Stimulated activated CD4-positive, alpha-beta T cell treated with anti-CD3 and anti-CD28 coated beads, Interleukin-4, amount 100 ng/mL, for 48 hours (primary cell): ENCODE measurements around the gene LRRC75A.
"Not testable (repeated sequence)": the region's sequence is repeated elsewhere in the genome, so short reads cannot be mapped to it uniquely, and the experiment has no call there.

ENCODE experiments used
- DNase-seq, 2 donors: peaks; one replicate each; pipeline ENCODE4 v3.0.0-alpha.2; 2020; ENCODE audit warnings: low read depth in 2 of 2

Gene LRRC75A

DNA sequence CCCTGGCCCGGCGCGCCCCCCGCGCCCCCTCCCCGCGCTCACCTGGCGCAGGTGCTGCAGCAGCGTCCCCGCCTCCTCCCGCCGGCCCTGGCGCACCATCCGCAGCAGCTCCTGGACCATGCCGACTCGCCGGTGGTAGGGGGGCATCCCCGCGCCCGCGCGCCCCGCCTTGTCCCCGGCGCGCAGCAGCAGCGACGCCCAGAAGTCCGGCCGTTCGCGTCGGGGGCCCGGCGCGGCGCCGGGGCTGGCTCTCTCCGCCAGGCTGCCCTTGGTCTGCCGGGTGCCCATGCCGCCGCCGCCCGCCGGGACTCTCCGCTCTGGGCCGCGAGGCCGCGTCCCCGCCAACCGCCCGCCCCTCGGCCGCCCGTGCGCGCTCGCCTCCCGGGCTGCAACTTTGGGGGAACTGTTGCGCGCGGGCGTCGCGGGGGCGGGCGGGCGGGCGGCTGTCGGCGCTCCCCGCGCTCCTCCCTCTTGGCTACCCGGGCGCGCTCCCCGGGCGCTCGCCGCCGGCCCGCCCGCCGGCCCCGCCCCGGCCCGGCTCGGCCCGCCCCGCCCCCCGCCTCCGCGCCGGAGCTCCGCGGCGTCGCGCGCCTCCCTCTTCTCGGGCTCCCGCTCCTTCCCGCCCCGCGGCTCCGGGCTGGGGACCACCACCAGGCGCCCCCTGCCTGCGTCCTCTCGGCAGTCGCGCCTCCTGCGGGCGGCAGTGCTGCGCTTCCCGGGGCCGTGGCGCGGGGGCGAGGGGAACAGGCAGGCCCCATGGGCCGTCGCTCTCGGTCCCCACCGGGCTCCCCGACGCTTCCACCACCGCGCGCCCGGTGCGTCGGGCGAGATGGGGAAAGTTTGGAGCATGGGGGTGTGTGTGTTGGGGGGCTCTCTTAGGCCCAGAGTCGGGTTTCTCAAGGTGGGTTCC lies at the start of gene LRRC75A:
TSS of gene LRRC75A (minus strand) at position 491 of the 910 bp plus-strand sequence. CDS start at position 288, 203 bp downstream.
- DNase-seq = peak; percentile 19 to 46

- DNase-seq = no peak
These were observed 45.1 kb upstream of the LRRC75A start for GRCh38 chr17:16537130-16537458.

GRCh38 chr17:16534236-16534635 lies 42.2 kb upstream of the LRRC75A start:
- no peak for DNase-seq

- DNase-seq = no peak
These were observed 37.9 kb upstream of the LRRC75A start for GRCh38 chr17:16529906-16530305.

DNA sequence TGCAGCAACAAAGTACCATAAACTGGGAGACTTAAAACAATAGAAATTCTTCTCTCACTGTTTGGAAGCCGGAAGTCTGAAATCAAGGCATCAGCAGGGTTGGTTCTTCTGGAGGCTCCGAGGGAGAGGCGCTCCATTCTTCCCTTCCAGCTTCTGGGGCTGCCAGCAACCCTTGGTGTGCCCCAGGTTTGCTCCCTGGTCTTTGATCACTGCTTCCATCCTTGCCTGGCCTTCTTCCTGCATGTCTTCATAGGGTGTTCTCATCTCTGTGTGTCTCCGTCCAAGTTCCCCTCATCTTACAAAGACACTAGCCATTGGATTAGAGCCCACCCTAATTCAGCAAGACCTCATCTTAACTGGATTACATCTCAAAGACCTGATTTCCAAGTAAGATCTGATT lies 35.3 kb upstream of the LRRC75A start:
- no peak for DNase-seq

- DNase-seq = not testable (repeated sequence)
These were observed 33.6 kb upstream of the LRRC75A start for GRCh38 chr17:16525556-16525955.

DNA sequence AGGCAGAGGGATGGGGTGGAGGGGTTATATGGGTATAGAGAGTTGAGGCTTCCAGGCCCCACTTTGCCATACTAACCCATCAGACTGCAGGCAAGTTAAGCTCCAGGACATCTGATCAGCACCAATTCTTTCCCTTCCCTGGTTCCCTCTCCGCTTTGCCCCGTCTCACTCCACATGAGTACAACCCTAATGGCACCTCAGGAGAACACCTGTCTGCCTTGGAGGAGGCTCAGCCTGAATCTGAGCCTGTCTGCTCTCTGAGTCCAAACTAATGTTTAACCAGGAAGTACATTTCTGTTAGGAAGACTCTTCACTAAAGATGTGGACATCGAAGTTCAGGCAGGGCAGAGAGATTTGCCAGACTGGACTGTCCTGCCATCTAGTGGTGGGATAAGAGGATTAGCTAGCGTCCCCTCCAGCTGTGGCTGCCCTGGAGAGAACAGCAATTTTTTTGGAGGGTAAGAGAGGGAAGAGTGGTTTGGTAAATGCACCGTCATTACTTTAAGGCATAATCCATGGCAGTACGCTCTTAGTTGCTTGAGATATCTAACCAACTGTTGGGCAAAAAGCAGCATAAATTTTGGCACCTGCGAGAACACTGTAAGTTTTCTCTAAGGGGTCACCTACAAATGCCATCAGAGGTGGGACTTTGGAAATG lies 29.2 kb upstream of the LRRC75A start:
- peak; percentile 42 to 48 for DNase-seq

- no peak for DNase-seq
These were observed 27.0 kb upstream of the LRRC75A start for GRCh38 chr17:16519021-16519420.

DNA sequence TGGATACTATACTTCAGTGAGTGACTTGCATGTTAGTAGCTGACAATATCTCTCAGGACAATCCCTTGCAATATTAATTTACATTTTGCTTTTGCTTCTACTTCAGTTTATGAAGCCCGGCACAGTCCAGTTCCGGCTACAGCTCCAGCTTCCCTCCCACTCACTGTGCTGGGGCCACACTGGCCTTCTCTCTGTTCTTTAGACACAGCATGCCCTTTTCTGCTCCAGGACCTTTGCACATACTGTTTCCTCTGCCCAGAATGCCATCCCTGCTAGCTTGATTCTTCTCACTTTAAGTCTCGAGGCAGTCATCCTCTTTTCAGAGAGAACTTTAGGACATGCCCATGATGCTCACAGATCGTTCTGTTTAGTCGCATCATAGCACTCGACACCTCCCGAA lies 25.5 kb upstream of the LRRC75A start:
- DNase-seq = no peak

GRCh38 chr17:16516594-16517051 lies 24.6 kb upstream of the LRRC75A start:
- no peak for DNase-seq

DNA sequence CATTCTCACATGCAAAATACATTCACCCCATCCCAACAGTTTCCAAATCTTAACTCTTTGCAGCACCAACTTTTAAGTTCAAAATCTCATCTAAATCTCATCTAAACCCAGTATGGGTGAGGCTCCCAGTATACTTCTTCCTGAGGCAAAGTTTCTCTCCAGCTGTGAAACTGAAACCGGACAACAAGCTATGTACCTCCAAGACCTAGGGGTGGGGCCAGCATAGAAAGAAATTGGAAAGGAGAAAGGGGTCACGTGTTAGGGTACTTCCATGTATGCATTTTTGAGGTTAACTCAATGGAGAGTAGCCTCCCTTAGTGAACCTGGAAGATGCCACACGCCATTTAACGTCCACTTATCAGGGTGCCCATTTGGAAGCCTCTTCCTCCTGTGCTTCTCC lies 23.9 kb upstream of the LRRC75A start:
- DNase-seq = no peak

- DNase-seq = no peak
These were observed 21.9 kb upstream of the LRRC75A start for GRCh38 chr17:16513873-16514272.

GRCh38 chr17:16512011-16512410 lies 20.0 kb upstream of the LRRC75A start:
- no peak for DNase-seq

- DNase-seq = no peak
These were observed 19.6 kb upstream of the LRRC75A start for GRCh38 chr17:16511593-16511992.

GRCh38 chr17:16507918-16508533 lies 16.0 kb upstream of the LRRC75A start:
- DNase-seq = no peak

DNA sequence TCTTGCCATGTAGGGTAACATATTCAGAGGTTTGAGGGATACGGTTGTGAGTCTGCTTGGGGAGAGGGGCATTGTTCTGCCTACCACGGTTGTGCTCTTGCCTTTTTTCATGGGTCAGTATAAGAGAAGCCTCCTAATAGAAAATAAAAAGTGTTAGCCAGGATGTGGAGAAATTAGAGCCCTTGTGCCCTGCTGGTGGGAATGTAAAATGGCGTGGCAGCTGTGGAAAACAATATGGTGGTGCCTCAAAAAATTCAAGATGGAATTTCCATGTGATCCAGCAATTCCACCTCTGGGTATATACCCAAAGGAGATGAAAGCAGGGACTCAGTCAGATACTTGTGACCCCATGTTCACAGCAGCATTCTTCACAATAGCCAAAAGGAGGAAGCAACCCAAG lies 14.2 kb upstream of the LRRC75A start:
- DNase-seq = no peak

- no peak for DNase-seq
These were observed 13.0 kb upstream of the LRRC75A start for GRCh38 chr17:16504984-16505383.

GRCh38 chr17:16496820-16497489 lies 5.0 kb upstream of the LRRC75A start:
- DNase-seq = no peak

DNA sequence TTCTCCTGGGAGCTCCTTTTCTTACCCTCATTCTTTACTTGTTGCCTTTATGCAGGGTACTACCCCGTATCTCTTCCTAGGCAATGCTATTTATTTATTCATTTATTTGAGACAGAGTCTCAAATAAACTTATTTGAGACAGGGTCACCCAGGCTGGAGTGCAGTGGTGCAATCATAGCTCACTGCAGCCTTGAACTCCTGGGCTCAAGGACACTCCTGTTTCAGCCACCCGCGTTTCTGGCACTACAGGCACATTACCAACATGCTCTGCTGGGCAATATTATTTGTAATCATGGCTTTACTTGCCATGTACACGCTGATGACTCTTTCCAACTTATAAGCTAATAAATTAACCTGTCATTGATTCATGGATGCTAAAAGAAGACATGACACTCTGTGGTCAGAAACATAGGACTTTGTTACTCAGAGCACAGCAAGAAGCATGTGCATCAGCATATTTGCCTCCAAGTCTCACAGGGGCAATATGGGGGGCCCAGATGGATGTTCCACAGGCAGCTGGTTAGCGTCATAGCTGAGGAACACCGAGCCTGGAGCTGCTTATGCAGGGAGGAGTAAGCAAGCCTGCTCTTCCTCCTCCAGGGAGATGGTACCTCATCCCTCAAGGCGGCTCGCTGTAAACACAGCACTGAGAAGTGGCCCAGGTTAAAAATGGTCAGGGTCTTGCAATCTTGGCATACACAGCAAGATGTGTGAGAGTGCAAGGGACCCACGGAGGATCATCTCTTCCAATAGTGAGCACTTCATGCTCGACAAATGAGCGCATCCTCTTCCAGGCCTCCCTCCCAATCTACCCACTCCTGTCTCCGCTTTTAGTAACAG lies 4.2 kb upstream of the LRRC75A start:
- no peak for DNase-seq

DNA sequence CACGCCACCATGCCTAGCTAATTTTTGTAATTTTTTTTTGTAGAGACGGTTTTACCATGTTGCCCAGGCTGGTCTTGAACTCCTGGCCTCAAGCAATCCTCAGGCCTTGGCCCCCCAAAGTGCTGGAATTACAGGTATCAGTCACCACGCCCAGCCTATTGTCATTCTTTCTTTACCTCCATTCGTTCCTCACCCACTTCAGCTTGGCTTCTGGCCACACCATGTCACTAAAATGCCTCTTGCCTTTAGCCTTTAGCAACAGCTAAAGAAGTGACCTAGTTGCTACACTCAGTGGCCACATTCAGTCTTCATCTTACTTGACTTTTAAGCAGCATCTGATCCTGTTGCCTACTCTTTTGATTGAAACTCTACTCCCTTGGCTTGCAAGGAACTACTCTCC lies 3.6 kb upstream of the LRRC75A start:
- DNase-seq = no peak

- DNase-seq = no peak
These were observed 2.1 kb upstream of the LRRC75A start for GRCh38 chr17:16494059-16494458.
